Ovary (tissue), 3 donors: ENCODE results near the gene SH2B2.

Source experiments
- EP300 ChIP-seq: sonication (generic); formaldehyde crosslinking; IDR thresholded peaks from one replicate; pipeline ENCODE4 v1.6.1; 2017; ENCODE audit warnings: antibody characterized with exemption
- POLR2A ChIP-seq: fragments of 450-650 bp; IDR thresholded peaks from one replicate; pipeline ENCODE4 v1.6.1; 2017; ENCODE audit warnings: antibody characterized with exemption, mild to moderate bottlenecking, moderate library complexity
- TF ChIP-seq, protein P1 (sequence below), 3 donors: fragments of 450-650 bp in 2 of 3; fragments of 200-600 bp in 1 of 3; IDR thresholded peaks; one replicate each; pipeline versions ENCODE4 v1.5.1 to v1.8.0; 2016 to 2022; ENCODE audit warnings: antibody characterized with exemption in 3 of 3, mild to moderate bottlenecking in 1 of 3
- donor health status: DM: no; HTN: no; CAD: no.

DNA sequence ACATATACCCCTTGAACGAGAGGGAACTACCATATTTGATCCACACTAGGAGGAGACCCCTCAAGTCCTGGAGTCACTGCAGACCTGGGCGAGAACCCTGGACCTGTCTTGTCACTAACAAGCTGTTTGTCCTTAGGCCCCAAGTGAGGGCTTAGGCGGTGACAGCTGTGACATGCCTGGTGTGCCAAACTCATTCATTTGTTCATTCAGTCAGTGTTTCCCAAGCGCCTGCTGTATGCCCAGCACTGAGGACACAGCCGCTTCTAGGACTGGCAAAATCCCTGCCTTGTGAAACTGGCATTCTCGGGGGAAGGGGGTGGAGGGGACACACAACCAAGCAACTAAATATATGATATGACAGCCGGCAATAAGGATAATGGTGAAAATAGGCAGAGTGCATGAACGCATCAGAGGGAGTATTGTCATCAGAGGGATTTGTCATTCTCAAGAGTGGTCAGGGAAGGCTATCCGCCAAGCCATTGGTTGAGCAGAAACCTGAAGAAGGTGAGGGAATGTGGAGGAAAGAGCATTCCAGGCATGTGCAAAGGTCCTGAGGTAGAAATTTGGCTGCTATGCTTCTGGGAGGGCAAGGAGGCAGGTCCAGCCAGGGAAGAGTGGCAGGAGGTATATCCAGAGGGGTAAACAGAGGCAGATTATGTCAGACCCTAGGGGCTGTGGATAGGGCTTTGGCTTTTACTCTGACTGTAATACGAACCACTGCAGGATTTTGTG, 11.0 kb downstream of the SH2B2 start:
- TF ChIP-seq POLR2A = no peak
- TF ChIP-seq EP300 = no peak
- TF ChIP-seq, protein P1, sequence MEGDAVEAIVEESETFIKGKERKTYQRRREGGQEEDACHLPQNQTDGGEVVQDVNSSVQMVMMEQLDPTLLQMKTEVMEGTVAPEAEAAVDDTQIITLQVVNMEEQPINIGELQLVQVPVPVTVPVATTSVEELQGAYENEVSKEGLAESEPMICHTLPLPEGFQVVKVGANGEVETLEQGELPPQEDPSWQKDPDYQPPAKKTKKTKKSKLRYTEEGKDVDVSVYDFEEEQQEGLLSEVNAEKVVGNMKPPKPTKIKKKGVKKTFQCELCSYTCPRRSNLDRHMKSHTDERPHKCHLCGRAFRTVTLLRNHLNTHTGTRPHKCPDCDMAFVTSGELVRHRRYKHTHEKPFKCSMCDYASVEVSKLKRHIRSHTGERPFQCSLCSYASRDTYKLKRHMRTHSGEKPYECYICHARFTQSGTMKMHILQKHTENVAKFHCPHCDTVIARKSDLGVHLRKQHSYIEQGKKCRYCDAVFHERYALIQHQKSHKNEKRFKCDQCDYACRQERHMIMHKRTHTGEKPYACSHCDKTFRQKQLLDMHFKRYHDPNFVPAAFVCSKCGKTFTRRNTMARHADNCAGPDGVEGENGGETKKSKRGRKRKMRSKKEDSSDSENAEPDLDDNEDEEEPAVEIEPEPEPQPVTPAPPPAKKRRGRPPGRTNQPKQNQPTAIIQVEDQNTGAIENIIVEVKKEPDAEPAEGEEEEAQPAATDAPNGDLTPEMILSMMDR (IDR thresholded peaks at IDR 0.05) = no peak
